ENCODE data around the gene DIO3.
"Not testable (repeated sequence)": the region's sequence is repeated elsewhere in the genome, so short reads cannot be mapped to it uniquely, and the experiment has no call there.

DIO3 gene

GRCh38 chr14:101542391-101542790, 18.9 kb upstream of the DIO3 start:
- DNase-seq (ENCODE audit: low read depth in 2 of 2): no peak

DNA sequence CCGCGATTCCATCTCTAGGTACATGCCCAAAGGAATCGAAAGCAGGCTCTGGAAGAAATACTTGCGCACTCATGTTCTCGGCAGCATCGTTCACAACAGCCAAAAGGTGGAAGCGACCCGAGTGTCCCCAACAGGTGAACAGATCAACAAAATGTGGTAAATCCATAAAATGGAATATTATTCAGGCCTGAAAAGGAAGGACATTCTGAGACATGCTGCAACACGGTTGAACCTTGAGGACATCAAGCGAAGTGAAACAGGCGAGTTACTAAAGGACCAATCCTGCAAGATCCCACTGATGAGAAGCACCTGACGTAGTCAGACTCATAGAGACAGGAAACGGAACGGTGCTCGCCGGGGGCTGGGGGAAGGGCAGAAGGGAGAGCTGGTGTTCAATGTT, 17.5 kb upstream of the DIO3 start:
- no peak for DNase-seq (ENCODE audit: low read depth in 2 of 2)

GRCh38 chr14:101544550-101544949, 16.7 kb upstream of the DIO3 start:
- DNase-seq (ENCODE audit: low read depth in 2 of 2): no peak

GRCh38 chr14:101546706-101547105, 14.6 kb upstream of the DIO3 start:
- DNase-seq (ENCODE audit: low read depth in 2 of 2): no peak

- no peak for DNase-seq (ENCODE audit: low read depth in 2 of 2)
Observed at GRCh38 chr14:101547107-101547738, 14.1 kb upstream of the DIO3 start.

- no peak for DNase-seq (ENCODE audit: low read depth in 2 of 2)
Observed at GRCh38 chr14:101547961-101548669, 13.2 kb upstream of the DIO3 start.

DNA sequence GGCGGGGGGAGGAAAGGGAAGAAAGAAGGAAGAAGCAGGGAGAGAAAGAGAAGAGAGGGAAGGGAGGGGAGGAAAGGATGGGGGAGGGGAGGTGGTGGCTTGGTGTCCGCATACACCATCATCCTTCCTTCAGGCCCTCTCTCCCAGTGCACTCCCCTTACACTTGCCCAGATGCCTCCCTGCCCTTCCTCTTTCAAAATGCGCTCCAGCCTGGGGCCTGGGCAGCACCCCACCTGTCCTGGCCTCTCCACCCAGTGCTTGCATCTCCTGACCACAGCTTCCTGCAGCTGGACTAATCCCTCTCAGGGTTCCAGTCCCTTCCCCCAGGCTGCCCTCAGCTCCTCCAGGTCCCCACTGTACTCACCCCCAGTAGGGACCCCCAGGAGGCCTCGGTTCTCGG, 12.6 kb upstream of the DIO3 start:
- no peak for DNase-seq (ENCODE audit: low read depth in 2 of 2)

DNA sequence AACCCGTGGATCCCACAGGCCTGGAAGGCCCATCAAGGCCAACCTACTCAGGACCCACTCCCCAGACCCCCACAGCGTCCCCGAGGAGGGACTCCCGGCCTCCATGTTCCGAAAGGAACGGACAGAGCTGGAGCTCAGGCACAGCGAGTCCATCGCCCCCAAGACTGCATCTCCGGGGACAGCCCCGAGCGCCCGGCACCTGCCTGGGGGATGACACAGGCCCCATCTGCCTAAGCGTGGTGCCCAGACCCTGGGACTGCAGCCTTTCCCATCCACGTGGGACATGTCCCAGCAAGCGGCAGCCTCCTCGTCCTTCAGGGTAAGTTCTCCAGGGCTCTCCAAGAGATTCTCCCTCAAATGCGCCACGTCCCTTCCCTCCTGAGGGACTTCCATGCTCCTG, 12.1 kb upstream of the DIO3 start:
- DNase-seq (ENCODE audit: low read depth in 2 of 2): no peak

DNA sequence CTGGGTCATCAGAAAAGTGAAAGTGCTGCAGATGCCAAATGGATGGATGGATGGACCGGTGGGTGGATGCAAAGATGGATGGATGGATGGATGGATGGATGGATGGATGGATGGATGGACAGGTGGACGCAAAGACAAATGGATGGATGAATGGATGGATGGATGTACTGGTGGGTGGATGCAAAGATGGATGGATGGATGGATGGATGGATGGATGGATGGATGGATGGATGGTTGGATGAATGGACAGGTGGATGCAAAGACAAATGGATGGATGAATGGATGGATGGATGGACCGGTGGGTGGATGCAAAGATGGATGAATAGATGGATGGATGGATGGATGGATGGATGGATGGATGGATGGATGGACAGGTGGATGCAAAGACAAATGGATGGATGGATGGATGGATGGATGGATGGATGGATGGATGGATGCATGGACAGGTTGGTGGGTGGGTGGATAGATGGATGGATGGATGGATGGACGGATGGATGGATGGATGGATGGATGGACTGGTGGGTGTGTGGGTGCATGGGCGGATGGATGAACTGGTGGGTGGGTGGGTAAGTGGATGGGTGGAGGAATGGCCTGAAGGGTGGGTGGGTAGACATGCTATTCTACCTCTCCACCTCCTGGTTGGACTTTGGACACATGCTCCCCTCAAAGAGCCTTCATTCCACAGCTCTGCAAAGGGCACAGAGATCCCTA, 10.9 kb upstream of the DIO3 start:
- not testable (repeated sequence) for DNase-seq (ENCODE audit: low read depth in 2 of 2)

DNA sequence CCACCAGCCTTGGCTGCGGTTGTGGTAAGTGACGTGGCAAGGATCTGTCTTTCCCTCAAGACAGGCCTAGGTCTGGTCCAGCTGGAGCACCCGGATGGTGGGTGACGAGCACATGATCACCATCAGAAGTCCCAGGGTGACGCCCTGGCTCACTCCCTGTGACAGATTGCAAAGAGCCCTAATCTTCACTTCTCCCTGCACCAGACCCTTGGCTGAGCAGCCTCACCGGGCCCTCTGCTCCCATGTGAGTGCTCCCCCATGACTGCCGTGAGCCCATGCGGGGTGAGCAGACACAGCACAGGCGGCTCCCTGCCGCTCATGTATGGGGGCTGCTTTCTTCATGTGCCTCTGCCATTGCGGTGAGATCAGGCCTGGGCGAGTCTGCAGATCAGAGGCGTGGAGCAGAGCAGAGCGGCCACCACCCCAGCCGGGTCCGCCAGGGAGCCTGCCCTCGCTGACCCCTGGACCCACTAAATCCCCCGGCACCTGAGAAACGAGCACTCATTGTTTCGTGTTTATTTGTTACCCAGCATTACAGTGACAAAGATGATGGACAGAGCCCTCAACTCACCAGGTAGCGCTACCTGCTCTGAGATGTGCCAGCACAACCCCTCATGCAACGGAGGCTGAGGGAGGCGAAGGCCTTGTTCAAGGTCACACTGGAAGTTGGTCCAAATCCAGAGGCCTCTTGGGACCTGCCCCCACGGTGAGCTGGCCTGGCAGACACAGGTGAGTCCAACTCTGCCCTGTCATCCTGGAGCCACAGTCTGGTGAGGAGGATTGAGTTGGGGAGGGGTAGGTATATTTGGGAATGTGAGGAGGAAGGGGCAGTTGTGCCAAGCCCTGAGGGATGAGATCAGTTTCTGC, 9.3 kb upstream of the DIO3 start:
- no peak for DNase-seq (ENCODE audit: low read depth in 2 of 2)

DNA sequence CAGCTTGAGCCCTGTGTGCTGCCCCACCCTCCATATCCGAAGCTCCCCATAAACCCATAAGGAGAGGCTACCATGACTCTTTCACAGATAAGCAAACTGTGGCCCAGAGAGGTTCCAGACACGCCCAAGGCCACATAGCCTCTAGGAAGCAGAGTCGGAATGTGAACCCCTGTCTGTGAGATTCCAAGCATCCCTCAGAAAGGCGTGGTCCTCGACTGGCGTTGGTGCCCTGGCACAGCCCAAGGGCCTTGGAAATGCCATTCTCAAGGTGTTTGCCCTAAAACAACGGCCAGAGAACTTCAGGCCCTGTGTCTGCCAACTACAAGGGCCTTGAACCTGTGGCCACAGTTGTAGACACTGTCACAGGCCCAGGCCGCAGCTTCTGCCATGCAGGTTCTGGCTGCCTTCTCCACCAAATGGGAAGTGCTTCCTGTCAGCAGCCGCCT, 8.5 kb upstream of the DIO3 start:
- no peak for DNase-seq (ENCODE audit: low read depth in 2 of 2)

DNA sequence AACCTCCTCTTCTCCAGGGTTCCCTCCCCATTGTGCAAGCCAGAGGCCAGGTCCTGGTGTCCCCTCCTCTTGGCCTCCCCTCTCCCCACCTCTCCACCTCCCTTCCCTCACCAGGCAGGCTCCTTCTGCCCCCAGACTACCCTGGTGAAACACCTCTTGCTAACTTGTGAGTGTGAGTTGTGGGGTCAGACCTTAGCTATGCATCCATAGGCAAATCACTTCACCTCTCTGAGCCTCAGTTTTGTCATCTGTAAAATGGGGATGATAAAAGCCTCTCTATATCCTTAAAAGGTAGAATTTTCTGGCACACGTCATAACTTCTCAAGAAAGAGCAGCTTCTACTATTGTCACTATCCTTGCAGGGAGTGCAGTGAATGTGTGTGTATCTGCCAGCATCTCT, 7.9 kb upstream of the DIO3 start:
- DNase-seq (ENCODE audit: low read depth in 2 of 2): no peak

GRCh38 chr14:101553931-101554330, 7.4 kb upstream of the DIO3 start:
- no peak for DNase-seq (ENCODE audit: low read depth in 2 of 2)

DNA sequence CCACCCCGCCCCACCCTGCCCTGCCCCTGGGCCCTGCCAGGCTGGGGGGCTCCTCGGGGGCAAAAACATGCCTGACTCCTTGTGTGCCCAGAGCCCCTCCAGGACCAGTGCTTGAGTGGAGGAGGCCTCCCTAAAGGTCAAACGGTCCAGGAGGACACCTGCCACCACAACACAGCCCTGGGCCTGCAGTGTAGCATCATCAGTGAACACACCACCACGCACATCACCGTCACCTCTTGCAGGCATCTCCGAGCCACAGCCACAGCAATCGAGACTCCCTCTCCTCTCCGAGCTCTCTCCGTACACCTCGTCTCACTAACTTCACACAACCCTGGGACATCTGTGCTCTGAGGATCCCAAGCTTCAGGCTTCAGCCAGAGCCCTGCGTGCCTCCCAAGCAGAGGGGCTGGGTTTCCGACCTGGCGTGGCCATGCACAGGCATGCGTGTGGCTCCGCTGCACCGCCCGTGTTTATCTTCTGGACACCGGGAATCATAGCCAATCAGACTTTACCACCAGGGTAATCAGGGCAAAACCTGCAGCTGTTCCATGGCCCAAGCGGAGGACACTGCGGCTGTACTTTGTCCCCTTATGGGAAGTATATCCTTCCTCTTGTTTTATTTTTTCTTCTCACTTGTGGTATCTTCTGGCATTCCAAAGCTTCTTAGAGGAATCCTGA, 6.2 kb upstream of the DIO3 start:
- DNase-seq (ENCODE audit: low read depth in 2 of 2): no peak

- not testable (repeated sequence) for DNase-seq (ENCODE audit: low read depth in 2 of 2)
Observed at GRCh38 chr14:101555669-101556043, 5.6 kb upstream of the DIO3 start.

- DNase-seq (ENCODE audit: low read depth in 2 of 2): no peak
Observed at GRCh38 chr14:101556131-101556530, 5.2 kb upstream of the DIO3 start.

DNA sequence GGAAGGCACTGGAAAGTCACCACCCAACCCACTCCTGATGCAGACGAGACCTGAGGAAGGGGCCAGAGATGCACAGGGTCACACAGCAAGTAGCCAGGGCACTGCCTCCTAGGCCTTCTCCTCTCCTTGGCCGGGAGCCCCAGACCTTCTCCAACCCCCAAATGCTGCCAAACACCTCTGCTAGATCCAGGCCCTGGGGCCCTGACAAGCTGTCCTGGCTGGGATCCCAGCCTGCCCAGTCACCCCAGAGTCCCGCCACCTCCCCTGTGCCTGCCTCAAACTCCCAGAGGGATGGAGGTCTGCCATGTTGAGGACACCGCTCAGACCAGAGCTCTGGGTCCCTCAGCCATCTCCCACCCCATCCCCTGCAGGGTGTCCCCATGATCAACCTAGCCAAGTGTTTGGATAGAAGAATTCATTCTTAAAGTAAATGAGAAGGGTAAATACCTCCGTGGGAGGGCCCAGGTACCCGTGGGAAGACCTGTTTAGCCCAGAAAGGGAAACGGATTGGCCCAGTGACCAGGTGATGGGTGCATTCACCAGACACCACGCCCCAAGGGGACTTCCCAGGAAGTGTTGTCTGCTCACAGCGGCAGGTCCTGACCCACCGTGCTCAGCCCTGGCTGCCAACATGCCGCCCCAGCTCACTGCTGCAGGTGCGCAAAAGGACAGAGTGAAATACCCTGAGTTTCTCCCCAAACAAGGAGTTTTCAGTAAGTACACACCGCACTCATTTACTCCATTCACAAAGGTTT, 4.6 kb upstream of the DIO3 start:
- no peak for DNase-seq (ENCODE audit: low read depth in 2 of 2)

GRCh38 chr14:101557321-101557695, 4.0 kb upstream of the DIO3 start:
- no peak for DNase-seq (ENCODE audit: low read depth in 2 of 2)

DNA sequence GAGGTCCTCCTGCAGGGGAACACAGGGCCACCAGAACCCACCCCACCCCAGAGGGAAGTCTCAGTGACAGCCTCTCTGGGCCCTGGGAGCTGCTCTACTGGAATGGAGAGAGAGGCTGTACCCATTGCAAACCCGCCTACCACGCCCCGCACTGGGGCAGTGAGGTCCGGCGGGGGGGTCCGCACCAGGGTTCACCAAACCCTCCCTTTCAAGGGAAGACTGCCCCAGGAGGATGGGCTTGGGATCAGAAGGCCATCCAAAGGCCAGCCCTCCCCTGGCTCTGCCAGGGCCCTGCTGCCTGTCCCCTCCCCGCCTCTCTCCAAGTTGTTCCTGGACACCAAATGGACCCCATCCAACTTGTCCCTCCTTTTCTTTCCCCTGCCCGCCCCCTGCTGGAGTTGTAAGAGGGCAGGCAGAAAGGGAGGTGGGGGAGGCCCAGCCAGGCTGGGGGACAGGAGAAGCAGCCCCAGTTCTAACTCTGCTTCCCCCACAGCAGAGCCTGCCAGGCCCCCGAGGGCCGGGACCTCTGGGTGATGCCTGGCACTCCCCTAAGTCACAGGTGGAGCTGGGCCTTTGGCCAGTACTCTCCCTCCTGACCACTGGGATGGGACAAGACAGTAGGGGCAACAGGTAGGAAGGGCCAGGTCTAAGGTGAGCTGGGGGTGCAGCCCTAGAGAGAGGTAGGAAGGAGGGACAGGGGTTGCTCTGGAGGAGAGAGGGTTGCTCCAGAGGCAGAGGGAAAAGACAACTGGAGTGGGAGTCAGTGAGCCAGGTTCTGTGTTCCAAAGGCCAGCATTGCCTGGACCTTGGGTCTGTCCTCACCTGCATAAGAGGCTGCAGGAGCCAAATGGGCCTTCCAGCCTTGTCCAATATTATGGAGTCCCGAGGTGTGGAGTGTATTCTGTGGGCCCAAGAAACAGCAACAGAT, 3.2 kb upstream of the DIO3 start:
- no peak for DNase-seq (ENCODE audit: low read depth in 2 of 2)

DNA sequence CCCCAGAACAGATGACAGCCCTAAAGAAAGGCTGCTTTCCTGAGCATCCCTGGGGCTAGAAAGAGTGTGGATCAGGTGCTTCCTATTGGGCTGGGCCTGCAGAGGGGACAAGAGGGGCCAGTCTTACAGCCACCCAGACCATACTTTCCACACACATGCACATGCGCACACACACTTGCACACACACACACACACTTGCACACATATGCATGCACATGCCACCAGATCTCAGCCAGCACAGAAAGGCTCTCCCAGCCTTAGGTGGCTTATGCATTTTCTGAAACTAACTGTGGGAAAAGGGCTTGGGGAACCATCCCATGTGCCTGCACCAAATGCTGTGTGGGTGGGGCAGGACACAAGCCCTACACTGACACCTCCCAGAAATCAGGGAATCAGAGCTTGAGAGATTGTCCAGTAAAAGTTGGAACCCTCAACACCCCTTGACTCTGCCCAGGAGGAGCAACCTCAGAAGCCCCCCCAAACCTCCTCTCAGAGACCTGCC, 2.5 kb upstream of the DIO3 start:
- no peak for DNase-seq (ENCODE audit: low read depth in 2 of 2)
